Measurements from ENCODE around the gene SNUPN.

- TF ChIP-seq EZH2phosphoT487 (IDR thresholded peaks at IDR 0.05; ENCODE audit: borderline replicate concordance, low read length) (no peak), CTCF (IDR thresholded peaks at IDR 0.05; ENCODE audit: low read depth, low read length, poor library complexity, severe bottlenecking) (no peak)
These were observed 35.7 kb upstream of the SNUPN start for GRCh38 chr15:75661100-75661755.
